DMS 273 treated with DMSO at 0.1 percent for 48 hours (cell line): ENCODE measurements around the gene CCNJ.
"Not testable (repeated sequence)": the region's sequence is repeated elsewhere in the genome, so short reads cannot be mapped to it uniquely, and the experiment has no call there.

ENCODE experiments used
- DNase-seq: peaks from one replicate; lab custom pipeline; 2025; lab: John Stamatoyannopoulos, UW

The CCNJ gene

DNA sequence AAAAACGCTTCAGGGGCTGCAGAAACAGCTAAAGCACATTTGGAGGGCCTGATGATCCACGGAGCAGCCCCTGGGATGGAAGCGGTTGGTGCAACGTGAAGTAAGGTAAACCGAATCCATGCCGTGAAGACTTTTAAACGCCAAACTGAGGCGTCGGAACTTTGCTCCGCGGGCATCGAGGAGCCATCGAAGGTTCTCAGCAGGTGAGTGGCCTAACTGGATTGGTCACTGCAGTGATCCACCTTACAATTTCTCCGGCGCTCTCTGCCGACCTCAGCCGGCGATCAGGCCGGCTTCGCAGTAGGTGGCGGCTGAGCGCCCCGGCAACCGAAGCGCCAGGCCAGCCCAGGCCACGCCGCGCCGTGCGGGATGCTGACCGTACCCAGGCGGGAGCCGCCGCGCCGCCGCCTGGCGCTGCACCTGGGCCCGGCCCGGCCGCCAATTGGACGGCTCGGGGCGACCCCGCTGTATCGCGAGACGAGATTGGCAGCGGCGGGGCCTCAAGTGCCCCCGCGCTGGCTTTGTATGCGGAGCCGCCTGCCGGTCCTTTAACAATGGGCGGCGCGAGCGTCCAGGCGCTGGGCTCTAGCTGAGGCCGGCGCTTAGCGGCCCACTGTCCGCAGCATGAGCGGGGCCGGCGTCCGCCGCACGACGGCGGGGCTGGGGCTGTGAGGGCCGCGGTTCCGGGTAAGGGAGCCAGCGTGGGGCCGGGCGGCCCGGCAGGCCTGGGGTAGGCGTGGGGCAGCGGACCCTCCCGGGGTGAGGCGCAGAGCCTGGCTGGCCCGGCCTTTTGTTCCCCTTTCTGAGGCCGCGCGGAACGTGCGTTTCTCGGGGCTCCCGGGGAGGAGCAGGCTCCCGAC is at the start of gene CCNJ:
CCNJ (plus strand) TSS at position 551 of the 860 bp plus-strand sequence. CDS start 811 bp downstream, outside the sequence.
- peak; percentile 49 for DNase-seq

DNA sequence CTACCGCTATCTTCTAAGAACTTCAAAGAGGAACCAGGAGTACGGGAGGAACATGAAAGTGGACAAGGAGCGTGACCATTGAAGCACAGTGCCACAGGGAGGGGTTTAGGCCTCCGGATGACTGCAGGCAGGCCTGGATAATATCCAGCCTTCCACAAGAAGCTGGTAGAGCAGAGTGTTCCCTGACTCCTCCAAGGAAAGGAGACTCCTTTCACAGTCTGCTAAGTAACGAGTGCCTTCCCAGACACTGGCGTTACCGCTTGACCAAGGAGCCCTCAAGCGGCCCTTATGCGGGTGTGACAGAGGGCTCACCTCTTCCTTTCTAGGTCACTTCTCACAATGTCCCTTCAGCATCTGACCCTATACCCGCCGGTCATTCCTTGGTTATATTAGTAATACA is 49.0 kb upstream of the CCNJ start:
- not testable (repeated sequence) for DNase-seq

DNA sequence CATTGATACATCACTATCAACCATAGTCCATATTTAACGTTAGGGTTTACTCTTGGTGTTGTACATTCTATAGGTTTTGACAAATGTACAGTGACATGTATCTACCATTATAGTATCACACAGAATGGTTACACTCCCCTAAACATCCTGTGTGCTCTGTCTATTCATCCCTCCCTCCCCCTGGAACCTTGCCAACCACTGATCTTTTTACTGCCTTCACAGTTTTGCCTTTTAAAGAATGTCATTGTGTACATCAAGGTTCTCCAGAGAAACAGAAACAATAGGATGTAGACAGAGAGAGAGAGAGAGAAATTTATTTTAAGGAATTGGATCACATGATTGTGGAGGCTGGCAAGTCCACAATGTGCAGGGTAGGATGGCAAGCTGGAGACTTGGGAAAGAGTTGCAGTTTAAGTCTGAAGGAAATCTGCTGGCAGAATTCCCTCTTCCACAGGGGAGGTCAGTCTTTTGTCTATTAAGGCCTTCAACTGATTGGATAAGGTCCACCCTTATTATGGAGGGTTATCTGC is 45.1 kb upstream of the CCNJ start:
- DNase-seq = no peak

- no peak for DNase-seq
Observed at GRCh38 chr10:96013956-96014355, 29.4 kb upstream of the CCNJ start.

- no peak for DNase-seq
Observed at GRCh38 chr10:96014473-96015102, 28.8 kb upstream of the CCNJ start.

DNA sequence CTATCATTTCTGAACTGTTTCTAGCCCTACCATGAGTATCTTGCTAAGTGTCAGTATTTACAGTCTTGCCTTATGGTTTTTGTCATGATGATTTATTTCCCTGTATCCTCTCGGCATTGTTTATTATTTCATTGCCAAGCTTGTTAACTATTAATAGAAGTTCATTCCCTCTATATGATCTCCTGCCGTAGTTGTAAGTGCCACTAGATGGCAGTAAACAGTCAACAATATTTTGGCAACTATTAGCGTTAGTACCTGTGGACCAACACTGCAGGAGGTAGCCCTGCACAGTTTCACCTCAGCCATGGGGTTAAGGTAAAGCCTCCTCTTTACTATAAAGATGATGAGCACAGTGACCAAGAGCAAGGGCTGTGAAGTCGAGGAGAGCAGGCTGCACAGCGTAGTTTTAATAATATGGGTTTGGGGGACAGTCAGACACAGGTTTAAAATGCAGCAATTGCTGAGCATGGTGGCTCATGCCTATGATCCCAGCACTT is 26.1 kb upstream of the CCNJ start:
- no peak for DNase-seq

- no peak for DNase-seq
Observed at GRCh38 chr10:96021332-96021731, 22.1 kb upstream of the CCNJ start.

DNA sequence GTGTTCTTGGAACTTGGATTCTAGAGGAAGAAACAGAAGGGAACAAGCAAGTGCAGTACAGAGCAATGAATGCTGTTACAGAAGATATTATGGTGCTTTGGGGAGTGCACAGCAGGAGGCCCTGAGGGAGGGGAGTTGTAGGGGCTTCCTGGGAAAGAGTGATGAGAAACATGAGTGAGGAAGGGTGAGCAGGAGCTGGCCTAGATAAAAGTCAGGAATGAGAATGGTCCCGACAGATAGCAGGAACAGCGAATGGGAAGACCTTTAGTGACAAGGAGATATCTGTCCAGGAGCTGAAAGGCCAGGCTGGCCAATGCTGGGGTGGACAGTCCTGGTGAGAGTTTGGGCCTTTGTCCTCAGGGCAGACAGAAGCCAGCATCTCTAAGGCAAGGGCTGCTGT is 20.6 kb upstream of the CCNJ start:
- no peak for DNase-seq

- DNase-seq = no peak
Observed at GRCh38 chr10:96023168-96023567, 20.2 kb upstream of the CCNJ start.

DNA sequence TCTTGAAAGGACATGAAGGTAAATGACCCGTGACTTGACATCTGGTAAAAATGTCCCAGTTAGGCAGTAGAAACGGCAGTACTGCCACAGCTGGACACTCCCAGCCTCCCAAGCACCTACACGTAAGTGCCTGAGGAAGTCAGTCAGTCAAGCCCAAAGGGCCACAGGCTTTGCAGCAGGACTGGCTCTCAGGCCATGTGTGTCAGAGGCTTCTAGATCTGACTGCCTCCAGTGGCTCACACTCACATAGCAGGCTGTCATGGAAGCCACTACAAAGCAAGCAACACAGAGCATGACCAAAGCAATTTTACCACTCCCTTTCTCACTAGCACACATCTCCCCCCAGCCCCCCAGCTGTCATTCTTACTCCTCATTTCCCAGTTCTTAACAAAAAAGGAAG is 17.8 kb upstream of the CCNJ start:
- no peak for DNase-seq

DNA sequence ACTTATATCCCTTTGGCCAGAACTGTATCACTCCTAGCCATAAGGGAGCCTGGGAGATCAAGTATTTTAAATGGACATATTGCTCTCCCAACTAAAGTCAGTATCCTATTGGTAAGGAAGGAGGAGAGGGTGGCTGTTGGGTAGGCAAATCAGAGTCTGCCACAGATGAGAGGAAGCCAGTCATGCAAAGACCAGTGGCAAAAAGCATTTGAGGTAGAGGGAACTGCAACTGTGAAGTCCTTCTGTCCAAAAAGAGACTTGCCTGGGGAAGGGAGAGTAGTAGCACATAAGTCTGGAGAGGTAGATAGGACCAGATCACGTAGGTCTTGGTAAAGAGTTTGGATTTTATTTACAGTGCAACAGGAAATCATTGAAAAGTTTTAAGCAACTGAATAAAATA is 8.8 kb upstream of the CCNJ start:
- no peak for DNase-seq

GRCh38 chr10:96038476-96039387 is 4.7 kb upstream of the CCNJ start:
- no peak for DNase-seq

DNA sequence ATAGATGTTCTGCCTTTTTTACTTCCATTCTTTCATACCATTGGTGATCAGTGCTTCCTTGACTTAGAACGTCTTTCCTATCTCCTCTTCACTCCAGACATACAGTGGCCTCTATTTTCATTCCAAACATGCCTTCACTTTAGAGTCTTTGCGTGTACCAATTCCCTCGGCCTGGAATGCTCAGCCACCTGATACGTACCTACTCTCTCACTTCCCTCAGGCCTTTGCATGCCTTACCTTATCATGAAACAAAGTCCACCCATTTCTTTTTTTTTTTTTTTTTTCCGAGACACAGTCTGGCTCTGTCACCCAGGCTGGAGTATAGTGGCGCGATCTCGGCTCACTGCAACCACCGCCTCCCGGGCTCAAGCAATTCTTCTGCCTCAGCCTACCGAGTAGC is 2.2 kb upstream of the CCNJ start:
- no peak for DNase-seq

DNA sequence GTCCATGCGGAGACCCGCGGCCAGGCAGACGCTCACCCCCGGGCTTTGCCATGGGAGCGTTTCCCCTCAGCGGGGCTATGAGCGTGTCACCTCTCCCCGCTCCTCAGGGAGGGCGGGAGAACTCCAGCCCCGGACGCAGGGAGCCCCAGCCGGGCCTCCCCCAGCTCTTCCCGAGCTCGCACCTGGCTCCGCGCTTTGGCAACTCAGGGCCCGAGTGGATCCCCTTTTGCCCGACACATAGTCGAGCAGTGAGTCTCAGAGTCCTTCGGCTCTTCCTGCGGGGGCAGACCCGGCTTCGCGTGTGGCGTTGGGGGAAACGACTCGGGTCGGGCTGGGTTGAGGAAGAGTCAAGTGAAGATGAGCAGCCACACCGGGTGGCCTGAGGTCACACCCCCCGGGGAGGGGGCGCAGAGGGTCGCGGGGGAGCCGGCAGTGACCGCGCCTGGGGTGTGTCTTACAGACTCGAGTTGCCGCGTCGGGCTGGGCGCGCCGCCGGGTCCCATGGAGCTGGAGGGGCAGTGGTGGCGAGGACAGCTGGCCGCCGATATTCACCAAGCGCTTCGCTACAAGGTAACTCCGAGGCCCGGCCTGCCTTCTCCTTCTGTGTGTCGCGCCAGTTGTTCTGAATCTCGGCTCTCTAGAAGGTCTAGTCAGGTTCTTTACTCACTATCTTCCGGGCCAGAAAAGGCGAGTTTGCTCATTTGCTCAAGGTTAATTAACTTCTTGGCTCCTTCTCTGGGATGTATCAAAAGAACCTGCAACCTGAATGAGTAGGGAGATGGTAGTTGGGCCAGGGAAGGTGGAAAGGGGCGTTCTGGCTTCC is 721 bp downstream of the CCNJ start:
- no peak for DNase-seq

GRCh38 chr10:96044736-96045135 is 1.4 kb downstream of the CCNJ start:
- DNase-seq = no peak

DNA sequence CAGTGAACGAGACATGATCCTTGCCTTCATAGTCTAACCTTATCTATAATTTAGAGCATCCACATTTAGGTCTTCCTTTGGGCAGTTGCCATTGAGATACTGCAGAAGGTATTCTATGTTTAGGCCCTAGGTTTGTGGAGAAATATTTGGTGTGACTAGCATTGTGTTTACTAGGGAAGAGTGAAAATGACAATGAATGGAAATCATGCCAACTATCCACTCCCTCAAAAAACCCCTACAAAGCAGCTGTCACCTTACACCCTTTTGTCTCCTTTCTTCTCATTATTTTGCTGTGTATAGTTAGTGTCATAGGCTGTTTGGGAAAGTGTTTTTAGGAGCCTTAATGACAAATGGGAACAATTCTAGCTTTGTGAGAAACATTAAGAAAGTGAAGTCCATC is 3.2 kb downstream of the CCNJ start:
- no peak for DNase-seq

GRCh38 chr10:96047004-96047649 is 3.7 kb downstream of the CCNJ start:
- DNase-seq = no peak

DNA sequence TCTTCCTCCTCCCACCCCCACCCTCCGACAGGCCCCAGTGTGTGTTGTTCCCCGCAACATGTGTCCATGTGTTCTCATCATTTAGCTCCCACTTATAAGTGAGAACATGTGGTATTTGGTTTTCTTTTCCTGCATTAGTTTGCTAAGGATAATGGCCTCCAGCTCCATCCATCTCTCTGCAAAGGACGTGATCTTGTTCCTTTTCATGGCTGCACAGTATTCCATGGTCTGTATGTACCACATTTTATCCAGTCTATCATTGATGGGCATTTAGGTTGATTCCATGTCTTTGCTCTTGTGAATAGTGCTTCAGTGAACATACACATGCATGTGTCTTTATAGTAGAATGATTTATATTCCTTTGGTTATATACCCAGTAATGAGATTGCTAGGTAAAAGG is 4.5 kb downstream of the CCNJ start:
- DNase-seq = not testable (repeated sequence)

GRCh38 chr10:96049340-96049739 is 6.0 kb downstream of the CCNJ start:
- DNase-seq = no peak

DNA sequence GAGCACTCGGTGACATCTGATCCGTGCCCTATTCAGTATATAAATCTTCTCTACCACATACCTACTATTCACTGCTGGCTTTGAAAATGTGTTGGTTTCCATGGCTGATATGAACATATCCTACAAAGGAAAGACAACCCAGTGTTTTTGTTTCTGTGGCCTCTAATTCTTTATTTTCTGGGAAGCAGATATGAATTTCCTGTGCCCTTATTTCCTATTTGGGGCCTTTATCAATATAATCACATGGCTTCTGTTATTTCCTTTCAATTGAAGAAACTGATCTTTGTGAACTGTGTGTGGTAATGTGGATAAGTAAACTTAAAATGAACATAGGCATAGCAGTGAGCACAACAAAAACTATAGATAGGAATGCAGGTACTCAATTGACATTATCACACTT is 10.6 kb downstream of the CCNJ start:
- no peak for DNase-seq

DNA sequence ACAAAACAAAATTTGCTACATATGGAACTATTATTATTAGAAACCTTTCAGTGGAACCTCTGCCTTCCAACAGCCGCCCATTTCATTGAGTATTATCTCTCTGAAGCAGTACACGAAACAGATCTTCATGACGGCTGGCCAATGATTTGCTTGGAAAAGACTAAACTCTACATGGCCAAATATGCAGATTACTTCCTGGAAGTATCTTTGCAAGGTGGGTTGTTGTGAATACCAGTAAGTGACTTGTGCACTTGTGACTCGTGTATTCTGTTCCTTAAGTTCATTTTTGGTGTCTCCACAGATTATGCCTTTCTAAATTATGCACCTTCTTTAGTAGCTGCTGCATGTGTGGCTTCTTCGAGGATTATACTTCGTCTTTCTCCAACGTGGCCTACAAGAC is 13.4 kb downstream of the CCNJ start:
- DNase-seq = no peak
